GM12892 (cell line): Measurements from ENCODE around the gene MBD6.
A peak's percentile ranks its signal among the peaks of the same experiment; 100 is the strongest.

ENCODE experiments used
- DNase-seq: peaks from one replicate; pipeline ENCODE4 v3.0.0; 2011; ENCODE audit not compliant: insufficient read length
- FAIRE-seq: peaks from 2 replicates; lab custom pipeline; 2011; peaks lifted over from hg19 to GRCh38; lab: Jason Lieb, UNC
- POLR2A ChIP-seq: IDR thresholded peaks from 2 replicates; pipeline ENCODE4 v1.6.1; 2011; ENCODE audit warnings: low read depth, low read length, control low read depth
- POLR2AphosphoS5 ChIP-seq: IDR thresholded peaks from 2 replicates; pipeline ENCODE4 v1.6.1; 2011; ENCODE audit warnings: low read depth, low read length, control low read depth
- TAF1 ChIP-seq: IDR thresholded peaks from 2 replicates; pipeline ENCODE4 v1.6.1; 2011; ENCODE audit warnings: low read depth, mild to moderate bottlenecking, control low read depth, low read length, borderline replicate concordance

The MBD6 gene

GRCh38 chr12:57545809-57546437 is 23.3 kb downstream of the MBD6 start:
- TF ChIP-seq TAF1 (no peak), POLR2A (no peak), POLR2AphosphoS5 (no peak)
- no peak for DNase-seq
- no peak for FAIRE-seq

GRCh38 chr12:57546438-57547287 is 24.0 kb downstream of the MBD6 start, which contains the start of gene DCTN2:
Gene DCTN2 (minus strand): TSS chr12:57547192. CDS start chr12:57547063, 129 bp downstream.
- FAIRE-seq (peak; percentile 95), DNase-seq (peak; percentile 96)
- TF ChIP-seq POLR2AphosphoS5 (no peak), POLR2A (peak; percentile 71; the same call in 1 of the 2 replicates), TAF1 (0 out of 2 replicates have a peak, but pooled peaks have one; percentile 48)

GRCh38 chr12:57547288-57548012 is 24.8 kb downstream of the MBD6 start:
- FAIRE-seq, result no peak
- DNase-seq, result no peak
- TF ChIP-seq POLR2A (no peak), TAF1 (no peak), POLR2AphosphoS5 (no peak)

- TF ChIP-seq TAF1 (no peak), POLR2A (no peak), POLR2AphosphoS5 (no peak)
- no peak for FAIRE-seq
- DNase-seq, result no peak
Measured at GRCh38 chr12:57548013-57548315, 25.3 kb downstream of the MBD6 start.

- TF ChIP-seq TAF1 (no peak), POLR2AphosphoS5 (no peak), POLR2A (no peak)
- FAIRE-seq (no peak), DNase-seq (no peak)
Measured at GRCh38 chr12:57548488-57548887, 25.9 kb downstream of the MBD6 start.

- DNase-seq, result no peak
- TF ChIP-seq TAF1 (no peak), POLR2AphosphoS5 (no peak), POLR2A (no peak)
- no peak for FAIRE-seq
Measured at GRCh38 chr12:57549203-57549908, 26.7 kb downstream of the MBD6 start.

GRCh38 chr12:57549909-57550640 is 27.5 kb downstream of the MBD6 start, which contains the start of gene KIF5A:
Gene KIF5A (plus strand): TSS chr12:57550044. CDS start chr12:57550272, 228 bp downstream.
- FAIRE-seq (peak; percentile 66), DNase-seq (peak; percentile 72)
- no peak for TF ChIP-seq TAF1
- TF ChIP-seq POLR2AphosphoS5, result no peak
- no peak for TF ChIP-seq POLR2A

- no peak for DNase-seq
- TF ChIP-seq POLR2AphosphoS5 (no peak), POLR2A (no peak), TAF1 (no peak)
- no peak for FAIRE-seq
Measured at GRCh38 chr12:57550641-57551549, 28.3 kb downstream of the MBD6 start.

GRCh38 chr12:57551637-57552305 is 29.1 kb downstream of the MBD6 start:
- FAIRE-seq, result no peak
- DNase-seq, result no peak
- no peak for TF ChIP-seq POLR2AphosphoS5
- no peak for TF ChIP-seq POLR2A
- TF ChIP-seq TAF1, result no peak
